IMR-90 (cell line): ENCODE data around the gene RAPGEF2. TPM values are rescaled to one million over a fixed set of nuclear protein-coding genes. Genes with fewer than 3 reads are reported as not detected.

Source experiments
- ATAC-seq: fragments of 200-7000 bp; cut with Tn5 transposase; 2 replicates; pipeline ENCODE4 v1.9.1; 2020; ENCODE audit warnings: low read depth, mild to moderate bottlenecking, moderate library complexity
- BruUV-seq: library from RNA; stranded (reverse); fragments of 400-500 nt; replicated peaks from 2 replicates; lab custom pipeline; 2021; lab: Mats Ljungman, UMichigan
- CTCF ChIA-PET: fragments of 300-600 bp; formaldehyde crosslinking; extraction: SDS; loops from one replicate; lab custom pipeline; 2021; ENCODE audit warnings: antibody characterized with exemption; lab: Yijun Ruan, JAX
- POLR2A ChIA-PET: fragments of 300-600 bp; sonication (Branson Sonifier 250); formaldehyde crosslinking; loops from one replicate; lab custom pipeline; 2022; ENCODE audit warnings: antibody characterized with exemption; ENCODE audit not compliant: unreplicated experiment; lab: Charles Lee
- DNase-seq: peaks from one replicate; pipeline ENCODE4 v3.0.0; 2013
- H2AFZ ChIP-seq: replicated peaks from 2 replicates; pipeline ENCODE3; 2013; ENCODE audit warnings: low read length, mild to moderate bottlenecking; ENCODE audit not compliant: poor library complexity
- H2AK5ac ChIP-seq: 2 replicates; pipeline ENCODE4 v1.6.1; 2013; ENCODE audit warnings: low read depth, low read length, inconsistent platforms
- H2AK9ac ChIP-seq: replicated peaks from 2 replicates; pipeline ENCODE3; 2013; ENCODE audit warnings: mild to moderate bottlenecking, low read depth, low read length, moderate library complexity; ENCODE audit not compliant: poor library complexity
- H2BK120ac ChIP-seq: 2 replicates; pipeline ENCODE4 v1.6.1; 2013; ENCODE audit warnings: low read depth, low read length, inconsistent platforms
- H2BK15ac ChIP-seq: 3 replicates; pipeline ENCODE4 v1.6.1; 2013; ENCODE audit warnings: low read depth, low read length, inconsistent platforms
- H2BK20ac ChIP-seq: 2 replicates; pipeline ENCODE4 v1.6.1; 2013; ENCODE audit warnings: low read depth, mild to moderate bottlenecking, inconsistent platforms, low read length, moderate library complexity
- H2BK5ac ChIP-seq: 2 replicates; pipeline ENCODE4 v1.6.1; 2013; ENCODE audit warnings: mild to moderate bottlenecking, low read depth, low read length, inconsistent platforms; ENCODE audit not compliant: poor library complexity, severe bottlenecking
- H3K14ac ChIP-seq: replicated peaks from 2 replicates; pipeline ENCODE4 v1.6.1; 2013; ENCODE audit warnings: low read depth, low read length, inconsistent platforms
- H3K18ac ChIP-seq: 2 replicates; pipeline ENCODE4 v1.6.1; 2013; ENCODE audit warnings: low read depth, low read length, control low read depth
- H3K23ac ChIP-seq: 2 replicates; pipeline ENCODE4 v1.6.1; 2013; ENCODE audit warnings: low read depth, low read length, inconsistent platforms
- H3K27ac ChIP-seq: 2 replicates; pipeline ENCODE4 v1.5.1; 2013; ENCODE audit warnings: mild to moderate bottlenecking, control low read depth, low read length; ENCODE audit not compliant: insufficient read depth
- H3K27me3 ChIP-seq: 2 replicates; pipeline ENCODE4 v1.6.1; 2013; ENCODE audit warnings: low read length; ENCODE audit not compliant: control insufficient read depth, insufficient read depth
- H3K36me3 ChIP-seq: 2 replicates; pipeline ENCODE4 v1.6.1; 2013; ENCODE audit warnings: low read length, mixed read lengths; ENCODE audit not compliant: control insufficient read depth, insufficient read depth
- H3K4ac ChIP-seq: 2 replicates; pipeline ENCODE4 v1.6.1; 2013; ENCODE audit warnings: low read depth, low read length, inconsistent platforms
- H3K4me1 ChIP-seq: 2 replicates; pipeline ENCODE4 v1.6.1; 2013; ENCODE audit warnings: low read length, mixed read lengths; ENCODE audit not compliant: control insufficient read depth, insufficient read depth
- H3K4me2 ChIP-seq: 2 replicates; pipeline ENCODE4 v1.6.1; 2013; ENCODE audit warnings: low read depth, mild to moderate bottlenecking, control low read depth, low read length, moderate library complexity
- H3K4me3 ChIP-seq: 2 replicates; pipeline ENCODE4 v1.5.1; 2013; ENCODE audit warnings: low read depth, mild to moderate bottlenecking, control low read depth, low read length, moderate library complexity; ENCODE audit not compliant: insufficient read depth
- H3K56ac ChIP-seq: 2 replicates; pipeline ENCODE4 v1.6.1; 2013; ENCODE audit warnings: low read length, inconsistent platforms; ENCODE audit not compliant: insufficient read depth; ENCODE audit errors: extremely low read depth
- H3K79me1 ChIP-seq, 2 experiments: 2 replicates each; pipeline ENCODE4 v1.6.1; 2013; ENCODE audit warnings: low read length in 2 of 2, inconsistent platforms in 1 of 2, low read depth in 1 of 2
- H3K9ac ChIP-seq: 2 replicates; pipeline ENCODE4 v1.6.1; 2013; ENCODE audit warnings: low read depth, low read length, control low read depth
- H3K9me1 ChIP-seq: 2 replicates; pipeline ENCODE4 v1.6.1; 2013; ENCODE audit warnings: low read length, inconsistent platforms; ENCODE audit not compliant: insufficient read depth
- H3K9me3 ChIP-seq: 2 replicates; pipeline ENCODE4 v1.6.1; 2013; ENCODE audit warnings: low read length; ENCODE audit not compliant: control insufficient read depth, insufficient read depth
- H4K20me1 ChIP-seq: 2 replicates; pipeline ENCODE4 v1.6.1; 2013; ENCODE audit warnings: low read length, inconsistent platforms; ENCODE audit not compliant: insufficient read depth
- H4K5ac ChIP-seq: 2 replicates; pipeline ENCODE4 v1.6.1; 2013; ENCODE audit warnings: mild to moderate bottlenecking, low read depth, low read length, control low read depth
- H4K8ac ChIP-seq, 2 experiments: 2 replicates each; pipeline ENCODE4 v1.6.1; 2013; ENCODE audit warnings: low read depth in 2 of 2, low read length in 2 of 2, control low read depth in 1 of 2, inconsistent platforms in 1 of 2
- H4K91ac ChIP-seq: 2 replicates; pipeline ENCODE4 v1.6.1; 2013; ENCODE audit warnings: low read depth, low read length, inconsistent platforms; ENCODE audit not compliant: insufficient read depth
- BHLHE40 ChIP-seq: fragments of 150-350 bp; IDR thresholded peaks from 2 replicates; pipeline ENCODE4 v1.6.1; 2016; ENCODE audit warnings: mild to moderate bottlenecking, low read depth, low read length
- CEBPB ChIP-seq: IDR thresholded peaks from 2 replicates; pipeline ENCODE4 v1.6.1; 2012; ENCODE audit warnings: low read depth, low read length, improper control_type of control experiment
- CHD1 ChIP-seq: IDR thresholded peaks from 2 replicates; pipeline ENCODE4 v1.6.1; 2012; ENCODE audit warnings: low read depth, low read length, improper control_type of control experiment
- FOS ChIP-seq: fragments of 150-350 bp; IDR thresholded peaks from 2 replicates; pipeline ENCODE4 v1.6.1; 2016; ENCODE audit warnings: low read depth, low read length
- MAFK ChIP-seq: IDR thresholded peaks from 2 replicates; pipeline ENCODE4 v1.6.1; 2012; ENCODE audit warnings: low read depth, low read length, improper control_type of control experiment
- MAZ ChIP-seq: IDR thresholded peaks from 2 replicates; pipeline ENCODE4 v1.6.1; 2012; ENCODE audit warnings: low read depth, mild to moderate bottlenecking, low read length, improper control_type of control experiment, moderate library complexity, borderline replicate concordance
- POLR2A ChIP-seq: IDR thresholded peaks from 2 replicates; pipeline ENCODE4 v1.6.1; 2012; ENCODE audit warnings: mild to moderate bottlenecking, low read depth, low read length
- RAD21 ChIP-seq: IDR thresholded peaks from 2 replicates; pipeline ENCODE4 v1.6.1; 2012; ENCODE audit warnings: low read length, improper control_type of control experiment
- RCOR1 ChIP-seq: IDR thresholded peaks from 2 replicates; pipeline ENCODE4 v1.6.1; 2012; ENCODE audit warnings: mild to moderate bottlenecking, low read length, improper control_type of control experiment; ENCODE audit not compliant: insufficient replicate concordance
- RFX5 ChIP-seq: IDR thresholded peaks from 2 replicates; pipeline ENCODE4 v1.8.0; 2012; ENCODE audit warnings: low read depth, mild to moderate bottlenecking, low read length, moderate library complexity
- SMC3 ChIP-seq: fragments of 150-350 bp; IDR thresholded peaks from 2 replicates; pipeline ENCODE4 v1.6.1; 2016; ENCODE audit warnings: low read depth, mild to moderate bottlenecking, antibody characterized with exemption, low read length, moderate library complexity
- WGBS, 2 experiments: methylation state at CpG; one replicate each; pipeline versions ENCODE4 v1.1.5 to v1.1.7; 2013; ENCODE audit warnings: missing lambda C conversion rate in 2 of 2; ENCODE audit not compliant: insufficient read length in 1 of 2; ENCODE audit errors: extremely low coverage in 2 of 2; 5-methylcytosine and 5-hydroxymethylcytosine counted together
- dilution Hi-C: fragments of 300-500 bp; cut with HindIII; formaldehyde crosslinking; loops from one replicate; pipeline ENCODE4 v1.14.3; 2018; ENCODE audit warnings: low sequenced_read_pairs; ENCODE audit not compliant: unreplicated experiment
- in situ Hi-C: fragments of 300-500 bp; cut with MboI; formaldehyde crosslinking; loops from 3 replicates; pipeline ENCODE4 v1.14.3; 2019; ENCODE audit warnings: low sequenced_read_pairs, inconsistent platforms, mixed read lengths
- intact Hi-C: fragments of 100-400 bp; cut with micrococcal nuclease; formaldehyde crosslinking; loops from 2 replicates; pipeline ENCODE4 v1.10.0; 2022
- polyA plus RNA-seq, 3 experiments: library from polyadenylated mRNA; depleted of rRNA; stranded (reverse); fragments of >200 nt; gene quantifications; 2 replicates each; pipeline ENCODE4 v1.2.3, GENCODE V29; 2012; ENCODE audit warnings: low replicate concordance in 1 of 3
- total RNA-seq: library from RNA; depleted of rRNA; stranded (reverse); fragments of >200 nt; gene quantifications from 2 replicates; pipeline ENCODE4 v1.2.3, GENCODE V29; 2012
- TF ChIP-seq, protein P1 (sequence below): conservative IDR thresholded peaks from 2 replicates; pipeline ENCODE4 v1.5.1; 2012; ENCODE audit warnings: mild to moderate bottlenecking, low read depth, low read length, improper control_type of control experiment
- TF ChIP-seq, protein P2 (sequence below): fragments of 150-350 bp; IDR thresholded peaks from 2 replicates; pipeline ENCODE4 v1.6.1; 2017; ENCODE audit warnings: mild to moderate bottlenecking, antibody characterized with exemption, low read length, low read depth
- TF ChIP-seq, protein P3 (sequence below): fragments of 150-350 bp; IDR thresholded peaks from 2 replicates; pipeline ENCODE4 v1.6.1; 2016; ENCODE audit warnings: low read depth, mild to moderate bottlenecking, low read length, moderate library complexity, borderline replicate concordance

Gene RAPGEF2
- total and polyA plus RNA-seq, 2 of the 4 experiments (the other 2 are of a cell fraction): 27.6 to 109 TPM

DNA sequence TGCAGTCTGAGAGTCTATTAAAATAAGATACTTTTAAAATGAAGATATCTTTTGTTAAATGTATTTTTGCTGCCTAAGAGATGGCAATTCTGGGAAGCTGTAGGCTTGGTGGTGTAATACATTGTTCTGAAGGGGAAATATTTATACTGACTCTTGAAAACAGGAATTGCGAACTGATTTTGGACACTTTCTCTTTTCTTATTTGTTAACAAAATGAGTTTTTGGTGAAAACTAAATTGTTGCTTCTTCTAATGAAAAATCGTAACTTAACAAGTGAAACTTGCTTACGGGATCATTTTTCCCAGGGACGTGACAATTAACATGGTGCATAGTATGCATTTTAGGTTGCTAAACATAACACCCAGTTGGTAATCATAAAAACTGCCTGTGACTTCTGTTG lies 71.0 kb downstream of the RAPGEF2 start:
- POLR2A ChIA-PET: no interaction called here
- ATAC-seq (no peak), DNase-seq (no peak)
- TF ChIP-seq BHLHE40 (no peak), MAFK (no peak), POLR2A (no peak), SMC3 (no peak), RFX5 (no peak), FOS (no peak), CEBPB (no peak), CHD1 (no peak), RAD21 (no peak), MAZ (no peak), RCOR1 (no peak)
- TF ChIP-seq, protein P1, sequence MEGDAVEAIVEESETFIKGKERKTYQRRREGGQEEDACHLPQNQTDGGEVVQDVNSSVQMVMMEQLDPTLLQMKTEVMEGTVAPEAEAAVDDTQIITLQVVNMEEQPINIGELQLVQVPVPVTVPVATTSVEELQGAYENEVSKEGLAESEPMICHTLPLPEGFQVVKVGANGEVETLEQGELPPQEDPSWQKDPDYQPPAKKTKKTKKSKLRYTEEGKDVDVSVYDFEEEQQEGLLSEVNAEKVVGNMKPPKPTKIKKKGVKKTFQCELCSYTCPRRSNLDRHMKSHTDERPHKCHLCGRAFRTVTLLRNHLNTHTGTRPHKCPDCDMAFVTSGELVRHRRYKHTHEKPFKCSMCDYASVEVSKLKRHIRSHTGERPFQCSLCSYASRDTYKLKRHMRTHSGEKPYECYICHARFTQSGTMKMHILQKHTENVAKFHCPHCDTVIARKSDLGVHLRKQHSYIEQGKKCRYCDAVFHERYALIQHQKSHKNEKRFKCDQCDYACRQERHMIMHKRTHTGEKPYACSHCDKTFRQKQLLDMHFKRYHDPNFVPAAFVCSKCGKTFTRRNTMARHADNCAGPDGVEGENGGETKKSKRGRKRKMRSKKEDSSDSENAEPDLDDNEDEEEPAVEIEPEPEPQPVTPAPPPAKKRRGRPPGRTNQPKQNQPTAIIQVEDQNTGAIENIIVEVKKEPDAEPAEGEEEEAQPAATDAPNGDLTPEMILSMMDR: no peak
- TF ChIP-seq, protein P2, sequence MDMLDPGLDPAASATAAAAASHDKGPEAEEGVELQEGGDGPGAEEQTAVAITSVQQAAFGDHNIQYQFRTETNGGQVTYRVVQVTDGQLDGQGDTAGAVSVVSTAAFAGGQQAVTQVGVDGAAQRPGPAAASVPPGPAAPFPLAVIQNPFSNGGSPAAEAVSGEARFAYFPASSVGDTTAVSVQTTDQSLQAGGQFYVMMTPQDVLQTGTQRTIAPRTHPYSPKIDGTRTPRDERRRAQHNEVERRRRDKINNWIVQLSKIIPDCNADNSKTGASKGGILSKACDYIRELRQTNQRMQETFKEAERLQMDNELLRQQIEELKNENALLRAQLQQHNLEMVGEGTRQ: no peak
- TF ChIP-seq, protein P3, sequence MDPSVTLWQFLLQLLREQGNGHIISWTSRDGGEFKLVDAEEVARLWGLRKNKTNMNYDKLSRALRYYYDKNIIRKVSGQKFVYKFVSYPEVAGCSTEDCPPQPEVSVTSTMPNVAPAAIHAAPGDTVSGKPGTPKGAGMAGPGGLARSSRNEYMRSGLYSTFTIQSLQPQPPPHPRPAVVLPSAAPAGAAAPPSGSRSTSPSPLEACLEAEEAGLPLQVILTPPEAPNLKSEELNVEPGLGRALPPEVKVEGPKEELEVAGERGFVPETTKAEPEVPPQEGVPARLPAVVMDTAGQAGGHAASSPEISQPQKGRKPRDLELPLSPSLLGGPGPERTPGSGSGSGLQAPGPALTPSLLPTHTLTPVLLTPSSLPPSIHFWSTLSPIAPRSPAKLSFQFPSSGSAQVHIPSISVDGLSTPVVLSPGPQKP: no peak
- BruUV-seq: no TSS peak
- Histone ChIP-seq H3K14ac (no peak overlapping the region), H3K23ac (no peak overlapping the region), H2BK5ac (no peak overlapping the region), H3K9me1 (peaks cover 6% of the 10 kb centered on the region), H3K56ac (no peak overlapping the region), H4K91ac (no peak overlapping the region), H3K27me3 (no peaks in the 10 kb centered on the region), H3K18ac (no peak overlapping the region), H2BK120ac (no peak overlapping the region), H2AK5ac (no peak overlapping the region), H2BK20ac (no peak overlapping the region), H3K36me3 (no peaks in the 10 kb centered on the region), H4K20me1 (peaks cover 20% of the 10 kb centered on the region), H3K27ac (no peak overlapping the region), H2AFZ (no peak overlapping the region), H2AK9ac (no peak overlapping the region), H3K4me2 (no peak overlapping the region), H3K79me1 (peaks cover 18 to 51% of the 10 kb centered on the region in 2 experiments; a peak in 3 of 4 replicates), H3K9me3 (no peaks in the 10 kb centered on the region), H3K4ac (no peak overlapping the region), H4K8ac (no peak overlapping the region), H4K5ac (no peak overlapping the region), H3K4me3 (no peak overlapping the region), H3K9ac (no peak overlapping the region), H3K4me1 (peaks cover 12% of the 10 kb centered on the region), H2BK15ac (no peak overlapping the region)
- in situ Hi-C loops (no loop called here), dilution Hi-C loops (no loop called here), intact Hi-C loops (loop anchor here (2.0 kb wide), 2 partner anchors 177 to 273 kb away; no protein-coding TSS in a partner anchor)
- WGBS, 2 experiments: no CpG with 5 or more reads among the region's 4 CpGs
- CTCF ChIA-PET: no interaction called here
